Measurements from ENCODE around the gene ZFAND6. TPM values are rescaled to one million over a fixed set of nuclear protein-coding genes. Genes with fewer than 3 reads are reported as not detected.

Gene ZFAND6
- total and polyA plus RNA-seq, 4 donors, result 47.6 to 102 (median 82.4) TPM

DNA sequence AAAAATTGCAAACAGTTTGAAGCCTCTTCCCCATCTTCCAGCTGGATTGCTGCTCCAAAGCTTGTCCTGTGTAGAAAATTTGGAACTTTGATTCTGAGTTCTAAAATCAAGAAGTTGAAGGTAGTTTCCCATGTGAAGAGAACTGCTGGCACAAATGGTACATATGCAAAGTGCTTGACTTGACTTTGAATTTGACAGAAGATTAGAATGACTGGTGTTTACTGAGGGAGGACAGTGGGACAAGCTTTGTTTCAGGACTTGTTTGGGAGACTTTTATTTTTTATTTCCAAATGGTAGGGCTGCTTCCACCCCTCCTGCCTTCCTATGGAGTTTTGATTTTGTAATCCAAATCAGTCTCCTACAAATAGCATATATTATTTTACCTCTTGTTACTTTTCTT is 7.4 kb downstream of the ZFAND6 start (continued):
- TF ChIP-seq, protein P1, sequence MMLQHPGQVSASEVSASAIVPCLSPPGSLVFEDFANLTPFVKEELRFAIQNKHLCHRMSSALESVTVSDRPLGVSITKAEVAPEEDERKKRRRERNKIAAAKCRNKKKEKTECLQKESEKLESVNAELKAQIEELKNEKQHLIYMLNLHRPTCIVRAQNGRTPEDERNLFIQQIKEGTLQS (IDR thresholded peaks at IDR 0.05), result no peak

DNA sequence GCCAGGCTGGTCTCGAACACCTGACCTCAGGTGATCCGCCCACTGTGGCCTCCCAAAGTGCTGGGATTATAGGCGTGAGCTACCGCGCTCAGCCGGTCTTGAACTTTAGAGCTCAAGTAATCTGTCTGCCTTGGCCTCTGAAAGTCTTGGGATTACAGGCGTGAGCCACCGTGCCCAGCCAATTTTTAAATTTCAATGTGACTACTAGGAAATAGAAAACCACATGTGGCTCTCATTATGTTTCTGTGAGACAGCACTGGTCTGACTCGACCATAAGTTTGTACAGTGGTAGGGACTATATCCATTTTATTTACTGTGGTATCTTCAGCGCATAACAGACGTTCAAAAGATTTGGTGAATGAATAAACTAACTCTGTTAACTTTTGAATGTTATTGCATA is 9.1 kb downstream of the ZFAND6 start:
- no peaks in the 10 kb centered on the region for H3K36me3 ChIP-seq (ENCODE audit: control insufficient read depth in 4 of 4, insufficient read depth in 3 of 4, low read depth in 1 of 4, low read length in 3 of 4)
- no peaks in the 10 kb centered on the region for H3K9me3 ChIP-seq (ENCODE audit: control insufficient read depth in 4 of 4, low read length in 3 of 4)
- DNase-seq (ENCODE audit: low spot score), result no peak
- no peak overlapping the region for H3K9ac ChIP-seq (ENCODE audit: low read depth in 1 of 2, low read length in 2 of 2)
- H3K27me3 ChIP-seq (ENCODE audit: control insufficient read depth in 4 of 4, insufficient read depth in 4 of 4, low read length in 3 of 4), result no peaks in the 10 kb centered on the region
- H3K27ac ChIP-seq (ENCODE audit: low read depth in 1 of 2, low read length in 2 of 2), result no peak overlapping the region
- no peak overlapping the region for H3K4me3 ChIP-seq (ENCODE audit: low read depth in 1 of 3, low read length in 3 of 3)
- WGBS, result 81% methylated on average over 11 of the region's 11 CpGs
- TF ChIP-seq RAD21 (IDR thresholded peaks at IDR 0.05) (no peak), YY1 (IDR thresholded peaks at IDR 0.05) (no peak), SP1 (IDR thresholded peaks at IDR 0.05) (no peak), HNF4A (conservative IDR thresholded peaks at IDR 0.05) (no peak), HNF4G (IDR thresholded peaks at IDR 0.05) (no peak), RXRA (IDR thresholded peaks at IDR 0.05) (no peak), NR2F2 (IDR thresholded peaks at IDR 0.05) (no peak), FOXA1 (IDR thresholded peaks at IDR 0.05) (no peak), GABPA (IDR thresholded peaks at IDR 0.05 in 1 of 2, conservative IDR thresholded peaks at IDR 0.05 in 1 of 2) (no peak)
- TF ChIP-seq, protein P1 (IDR thresholded peaks at IDR 0.05), result no peak
- TF ChIP-seq, protein P2, sequence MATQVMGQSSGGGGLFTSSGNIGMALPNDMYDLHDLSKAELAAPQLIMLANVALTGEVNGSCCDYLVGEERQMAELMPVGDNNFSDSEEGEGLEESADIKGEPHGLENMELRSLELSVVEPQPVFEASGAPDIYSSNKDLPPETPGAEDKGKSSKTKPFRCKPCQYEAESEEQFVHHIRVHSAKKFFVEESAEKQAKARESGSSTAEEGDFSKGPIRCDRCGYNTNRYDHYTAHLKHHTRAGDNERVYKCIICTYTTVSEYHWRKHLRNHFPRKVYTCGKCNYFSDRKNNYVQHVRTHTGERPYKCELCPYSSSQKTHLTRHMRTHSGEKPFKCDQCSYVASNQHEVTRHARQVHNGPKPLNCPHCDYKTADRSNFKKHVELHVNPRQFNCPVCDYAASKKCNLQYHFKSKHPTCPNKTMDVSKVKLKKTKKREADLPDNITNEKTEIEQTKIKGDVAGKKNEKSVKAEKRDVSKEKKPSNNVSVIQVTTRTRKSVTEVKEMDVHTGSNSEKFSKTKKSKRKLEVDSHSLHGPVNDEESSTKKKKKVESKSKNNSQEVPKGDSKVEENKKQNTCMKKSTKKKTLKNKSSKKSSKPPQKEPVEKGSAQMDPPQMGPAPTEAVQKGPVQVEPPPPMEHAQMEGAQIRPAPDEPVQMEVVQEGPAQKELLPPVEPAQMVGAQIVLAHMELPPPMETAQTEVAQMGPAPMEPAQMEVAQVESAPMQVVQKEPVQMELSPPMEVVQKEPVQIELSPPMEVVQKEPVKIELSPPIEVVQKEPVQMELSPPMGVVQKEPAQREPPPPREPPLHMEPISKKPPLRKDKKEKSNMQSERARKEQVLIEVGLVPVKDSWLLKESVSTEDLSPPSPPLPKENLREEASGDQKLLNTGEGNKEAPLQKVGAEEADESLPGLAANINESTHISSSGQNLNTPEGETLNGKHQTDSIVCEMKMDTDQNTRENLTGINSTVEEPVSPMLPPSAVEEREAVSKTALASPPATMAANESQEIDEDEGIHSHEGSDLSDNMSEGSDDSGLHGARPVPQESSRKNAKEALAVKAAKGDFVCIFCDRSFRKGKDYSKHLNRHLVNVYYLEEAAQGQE (IDR thresholded peaks at IDR 0.05), result no peak
- peaks cover 8 to 40% (median 28%) of the 10 kb centered on the region in 4 donors for H3K4me1 ChIP-seq (ENCODE audit: control insufficient read depth in 4 of 4, insufficient read depth in 4 of 4, low read length in 3 of 4)

DNA sequence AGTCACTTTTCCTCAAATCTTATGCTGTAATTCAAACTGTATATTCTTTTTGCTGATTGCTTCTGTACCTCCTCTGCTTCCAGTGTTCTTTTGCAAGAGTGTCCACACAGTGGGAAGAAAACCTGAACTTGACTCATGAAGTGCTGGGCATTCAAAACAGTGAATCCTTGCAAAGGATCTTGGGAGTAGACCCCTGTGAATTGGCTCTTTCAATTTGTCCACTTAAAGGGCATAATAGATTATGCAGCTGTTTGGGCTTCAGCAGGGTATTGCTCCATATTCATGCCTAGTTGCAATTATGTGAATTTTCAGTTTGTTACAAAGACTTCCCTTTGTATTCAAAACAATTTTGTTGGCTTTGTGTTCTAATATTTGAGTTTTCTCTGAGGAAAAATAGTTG is 11.4 kb downstream of the ZFAND6 start:
- no peak for TF ChIP-seq HNF4G (IDR thresholded peaks at IDR 0.05)
- TF ChIP-seq YY1 (IDR thresholded peaks at IDR 0.05), result no peak
- TF ChIP-seq RAD21 (IDR thresholded peaks at IDR 0.05), result no peak
- TF ChIP-seq FOXA2 (IDR thresholded peaks at IDR 0.05), result no peak
- TF ChIP-seq, protein P1 (IDR thresholded peaks at IDR 0.05), result no peak
- TF ChIP-seq RXRA (IDR thresholded peaks at IDR 0.05), result no peak
- no peak for TF ChIP-seq FOXA1 (IDR thresholded peaks at IDR 0.05)
- TF ChIP-seq, protein P3, sequence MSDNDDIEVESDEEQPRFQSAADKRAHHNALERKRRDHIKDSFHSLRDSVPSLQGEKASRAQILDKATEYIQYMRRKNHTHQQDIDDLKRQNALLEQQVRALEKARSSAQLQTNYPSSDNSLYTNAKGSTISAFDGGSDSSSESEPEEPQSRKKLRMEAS (IDR thresholded peaks at IDR 0.05), result no peak
- TF ChIP-seq, protein P2 (IDR thresholded peaks at IDR 0.05), result no peak
- no peak for TF ChIP-seq HNF4A (conservative IDR thresholded peaks at IDR 0.05)
- TF ChIP-seq SP1 (IDR thresholded peaks at IDR 0.05), result no peak
- TF ChIP-seq NR2F2 (IDR thresholded peaks at IDR 0.05), result no peak
- no peak for TF ChIP-seq JUND (IDR thresholded peaks at IDR 0.05)
- no peak for TF ChIP-seq GABPA (IDR thresholded peaks at IDR 0.05 in 1 of 2, conservative IDR thresholded peaks at IDR 0.05 in 1 of 2)
- no peak for TF ChIP-seq TAF1 (conservative IDR thresholded peaks at IDR 0.05)
- H3K4me3 ChIP-seq (ENCODE audit: low read depth in 1 of 3, low read length in 3 of 3), result no peak overlapping the region
- H3K27me3 ChIP-seq (ENCODE audit: control insufficient read depth in 4 of 4, insufficient read depth in 4 of 4, low read length in 3 of 4), result no peaks in the 10 kb centered on the region
- H3K4me1 ChIP-seq (ENCODE audit: control insufficient read depth in 4 of 4, insufficient read depth in 4 of 4, low read length in 3 of 4), result peaks cover 5 to 54% (median 39%) of the 10 kb centered on the region in 4 donors
- no peak for DNase-seq (ENCODE audit: low spot score)
- H3K36me3 ChIP-seq (ENCODE audit: control insufficient read depth in 4 of 4, insufficient read depth in 3 of 4, low read depth in 1 of 4, low read length in 3 of 4), result no peaks in the 10 kb centered on the region
- H3K27ac ChIP-seq (ENCODE audit: low read depth in 1 of 2, low read length in 2 of 2), result no peak overlapping the region
- H3K9me3 ChIP-seq (ENCODE audit: control insufficient read depth in 4 of 4, low read length in 3 of 4), result no peaks in the 10 kb centered on the region
- no peak overlapping the region for H3K9ac ChIP-seq (ENCODE audit: low read depth in 1 of 2, low read length in 2 of 2)

Data from liver (tissue), 9 donors.